ENCODE results near the gene UPK2.
"Not testable (repeated sequence)": the region's sequence is repeated elsewhere in the genome, so short reads cannot be mapped to it uniquely, and the experiment has no call there.

The UPK2 gene

GRCh38 chr11:118939404-118939915 lies 16.6 kb upstream of the UPK2 start:
- DNase-seq, result no peak

DNA sequence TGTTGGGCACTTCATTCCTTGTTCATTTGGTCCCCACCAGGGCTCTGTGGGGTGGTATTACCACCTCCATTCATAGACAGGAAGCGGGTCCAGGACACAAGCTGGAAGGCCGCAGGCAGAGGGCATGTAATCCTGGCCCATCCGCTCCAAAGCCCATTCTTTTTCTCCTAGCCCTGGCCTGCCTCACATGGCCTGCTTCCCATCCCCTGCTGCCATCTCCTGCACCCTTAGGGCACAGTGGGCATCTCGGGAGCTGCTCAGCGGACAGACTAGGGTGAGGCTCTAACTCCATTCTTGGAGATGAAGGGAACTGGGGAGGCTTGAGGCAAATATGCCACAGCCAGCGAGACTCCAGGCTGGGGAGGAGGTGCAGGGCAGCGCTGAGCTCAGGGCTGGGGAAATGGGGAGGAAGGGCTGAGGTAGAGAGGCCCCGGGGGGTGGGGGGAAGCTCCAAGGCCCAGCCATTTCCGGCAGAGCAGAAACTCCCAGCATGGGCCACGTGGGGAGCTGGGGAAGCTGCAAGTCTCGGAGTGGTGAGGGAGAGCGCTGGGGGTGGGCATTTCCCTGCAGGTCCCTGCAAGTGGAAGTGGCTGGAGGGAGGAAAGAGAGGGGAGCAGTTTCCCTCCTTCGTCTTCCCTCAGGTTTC lies 16.0 kb upstream of the UPK2 start:
- DNase-seq, result peak; percentile 29

DNA sequence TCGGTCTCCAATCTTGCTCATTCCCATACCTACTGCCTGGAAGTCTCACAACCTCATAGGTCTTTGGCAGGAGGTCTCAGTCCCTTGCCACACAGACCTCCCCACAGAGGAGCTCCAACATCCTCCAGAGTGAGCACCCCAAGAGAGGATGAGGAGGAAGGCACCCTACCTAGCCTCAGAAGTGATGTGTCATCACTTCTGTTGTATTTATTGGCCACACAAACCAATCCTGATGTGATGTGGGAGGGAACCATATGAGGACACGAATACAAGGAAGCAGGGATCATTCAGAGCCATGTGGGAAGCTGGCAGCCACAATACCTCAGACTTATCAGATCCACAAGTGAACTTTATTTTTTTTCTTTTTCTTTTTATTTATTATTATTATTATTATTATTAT lies 9.0 kb upstream of the UPK2 start:
- no peak for DNase-seq

DNA sequence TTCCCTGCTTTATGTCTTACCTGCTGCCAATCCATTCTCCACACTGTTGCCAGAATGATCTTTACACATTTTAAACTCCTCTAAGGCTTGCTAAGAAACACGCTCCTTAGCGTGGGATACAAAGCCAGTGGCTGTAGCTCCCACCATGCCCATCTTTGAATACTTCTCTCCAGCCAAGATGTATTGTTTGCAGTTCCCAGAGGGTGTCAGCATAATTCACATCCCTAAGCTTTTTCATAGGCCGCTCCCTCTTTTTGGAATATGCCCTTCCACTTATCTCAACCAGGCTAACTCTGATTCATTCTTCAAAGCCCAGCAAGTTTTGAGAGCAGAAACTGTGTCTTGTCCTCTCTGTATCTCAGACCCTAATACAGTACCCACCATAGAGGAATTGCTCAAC lies 8.1 kb upstream of the UPK2 start:
- DNase-seq, result no peak

- DNase-seq, result no peak
Observed at GRCh38 chr11:118953265-118953664, 2.8 kb upstream of the UPK2 start.

DNA sequence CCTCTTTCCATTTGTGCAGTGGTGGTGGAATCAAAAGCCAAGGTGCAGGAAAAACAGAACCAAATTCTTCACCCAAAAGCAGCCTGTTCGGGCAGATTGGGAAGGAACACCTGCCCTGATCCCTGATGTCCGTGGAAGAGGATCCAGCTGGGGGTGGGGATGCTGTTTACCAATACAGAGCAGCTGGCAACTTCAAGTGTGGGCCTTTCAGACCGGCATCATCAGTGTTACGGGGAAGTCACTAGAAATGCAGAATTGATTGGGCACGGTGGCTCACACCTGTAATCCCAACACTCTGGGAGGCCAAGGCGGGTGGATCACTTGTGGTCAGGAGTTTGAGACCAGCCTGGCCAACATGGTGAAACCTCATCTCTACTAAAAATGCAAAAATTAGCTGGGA lies 2.1 kb upstream of the UPK2 start:
- not testable (repeated sequence) for DNase-seq

- no peak for DNase-seq
Observed at GRCh38 chr11:118956847-118957469, 860 bp downstream of the UPK2 start.

DNA sequence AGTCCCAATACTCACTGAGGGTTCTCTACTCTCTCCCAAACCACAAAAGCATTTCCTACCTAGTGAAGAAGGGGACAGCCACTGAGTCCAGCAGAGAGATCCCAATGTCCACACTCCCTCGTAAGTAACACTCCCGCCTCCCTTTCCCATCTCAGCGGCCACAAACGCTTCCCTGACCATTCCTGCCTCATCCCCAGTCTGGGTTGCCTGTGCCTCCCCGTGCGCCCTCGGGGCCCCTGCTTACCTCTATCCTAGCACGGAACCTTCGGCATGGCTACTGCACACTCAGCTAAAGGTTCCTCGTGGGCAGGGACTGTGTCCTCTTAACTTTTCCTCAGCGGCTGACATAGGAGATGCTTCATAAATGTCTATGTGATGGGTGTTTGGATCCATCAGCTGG lies 1.5 kb downstream of the UPK2 start:
- no peak for DNase-seq

DNA sequence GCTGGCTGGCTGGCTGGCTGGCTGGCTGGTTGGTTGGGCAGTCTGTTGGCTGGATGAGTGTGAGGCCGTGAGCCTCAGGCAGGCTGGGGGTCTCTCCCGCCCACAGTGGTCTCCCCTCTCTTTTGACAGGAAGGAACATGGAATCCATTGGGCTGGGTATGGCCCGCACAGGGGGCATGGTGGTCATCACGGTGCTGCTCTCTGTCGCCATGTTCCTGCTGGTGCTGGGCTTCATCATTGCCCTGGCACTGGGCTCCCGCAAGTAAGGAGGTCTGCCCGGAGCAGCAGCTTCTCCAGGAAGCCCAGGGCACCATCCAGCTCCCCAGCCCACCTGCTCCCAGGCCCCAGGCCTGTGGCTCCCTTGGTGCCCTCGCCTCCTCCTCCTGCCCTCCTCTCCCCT lies 1.9 kb downstream of the UPK2 start:
- DNase-seq, result no peak

DNA sequence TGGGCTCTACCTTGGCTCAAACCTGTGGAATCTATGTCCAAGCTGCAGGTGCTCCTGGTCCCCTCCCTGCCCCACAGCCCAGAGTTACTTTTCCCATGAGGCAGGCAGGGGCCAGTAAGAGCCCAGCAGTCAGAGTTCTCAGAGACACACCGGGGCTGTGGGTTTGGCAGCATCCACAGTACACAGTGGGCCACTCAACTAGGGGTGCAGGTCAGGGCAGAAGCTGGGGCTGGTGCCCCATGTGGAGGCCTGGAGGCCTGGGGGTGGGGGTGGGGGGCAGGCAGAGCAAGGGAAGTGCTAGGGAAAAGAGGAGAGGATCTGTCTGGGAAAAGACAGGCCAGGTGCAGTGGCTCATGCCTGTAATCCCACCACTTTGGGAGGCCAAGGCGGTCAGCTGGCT lies 2.5 kb downstream of the UPK2 start:
- no peak for DNase-seq

DNA sequence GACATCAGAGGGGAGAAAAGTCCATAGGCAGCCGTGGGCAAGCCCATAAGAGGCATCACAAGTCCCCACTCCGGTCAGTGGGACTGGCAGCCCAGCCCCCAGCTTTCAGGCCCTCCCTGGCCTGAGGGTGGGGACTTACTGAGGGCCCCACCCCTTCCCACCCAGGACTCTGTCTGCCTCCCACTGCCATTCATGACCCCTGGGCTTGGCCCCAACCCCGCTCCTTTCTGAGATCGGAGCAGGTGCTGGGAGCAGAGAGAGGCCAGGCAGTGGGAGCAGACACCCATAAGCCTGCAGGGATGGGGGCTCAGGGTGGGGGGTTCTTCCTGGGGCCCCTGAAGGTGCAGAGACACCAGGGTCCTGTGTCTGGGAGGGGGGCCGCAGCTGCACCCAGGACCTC lies 5.1 kb downstream of the UPK2 start:
- DNase-seq, result no peak

- DNase-seq, result no peak
Observed at GRCh38 chr11:118961591-118961990, 5.5 kb downstream of the UPK2 start.

- not testable (repeated sequence) for DNase-seq
Observed at GRCh38 chr11:118969508-118969907, 13.4 kb downstream of the UPK2 start.

- no peak for DNase-seq
Observed at GRCh38 chr11:118971646-118972045, 15.5 kb downstream of the UPK2 start, which contains the start of gene FOXR1. Gene FOXR1, plus strand, starts transcription at chr11:118971761. Its CDS starts 171 bp downstream, at chr11:118971932.

DNA sequence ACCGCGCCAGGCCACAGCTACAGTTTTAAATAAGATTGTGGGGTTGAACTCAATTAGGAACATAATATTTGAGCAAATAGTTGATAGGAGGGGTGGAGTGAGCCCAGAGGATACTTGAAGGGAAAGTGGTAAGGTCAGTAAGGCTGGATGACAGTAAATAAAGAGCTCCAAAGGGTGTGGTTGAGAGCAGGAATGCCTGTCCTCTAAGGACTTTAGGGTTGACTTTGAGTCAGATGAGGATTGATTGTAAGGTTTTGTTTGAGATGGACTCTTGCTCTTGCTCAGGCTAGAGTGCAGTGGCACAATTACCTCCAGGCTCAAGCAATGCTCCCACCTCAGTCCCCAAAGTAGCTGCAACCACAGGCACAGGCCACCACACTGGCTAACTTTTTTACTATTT lies 17.9 kb downstream of the UPK2 start:
- DNase-seq, result no peak

DNA sequence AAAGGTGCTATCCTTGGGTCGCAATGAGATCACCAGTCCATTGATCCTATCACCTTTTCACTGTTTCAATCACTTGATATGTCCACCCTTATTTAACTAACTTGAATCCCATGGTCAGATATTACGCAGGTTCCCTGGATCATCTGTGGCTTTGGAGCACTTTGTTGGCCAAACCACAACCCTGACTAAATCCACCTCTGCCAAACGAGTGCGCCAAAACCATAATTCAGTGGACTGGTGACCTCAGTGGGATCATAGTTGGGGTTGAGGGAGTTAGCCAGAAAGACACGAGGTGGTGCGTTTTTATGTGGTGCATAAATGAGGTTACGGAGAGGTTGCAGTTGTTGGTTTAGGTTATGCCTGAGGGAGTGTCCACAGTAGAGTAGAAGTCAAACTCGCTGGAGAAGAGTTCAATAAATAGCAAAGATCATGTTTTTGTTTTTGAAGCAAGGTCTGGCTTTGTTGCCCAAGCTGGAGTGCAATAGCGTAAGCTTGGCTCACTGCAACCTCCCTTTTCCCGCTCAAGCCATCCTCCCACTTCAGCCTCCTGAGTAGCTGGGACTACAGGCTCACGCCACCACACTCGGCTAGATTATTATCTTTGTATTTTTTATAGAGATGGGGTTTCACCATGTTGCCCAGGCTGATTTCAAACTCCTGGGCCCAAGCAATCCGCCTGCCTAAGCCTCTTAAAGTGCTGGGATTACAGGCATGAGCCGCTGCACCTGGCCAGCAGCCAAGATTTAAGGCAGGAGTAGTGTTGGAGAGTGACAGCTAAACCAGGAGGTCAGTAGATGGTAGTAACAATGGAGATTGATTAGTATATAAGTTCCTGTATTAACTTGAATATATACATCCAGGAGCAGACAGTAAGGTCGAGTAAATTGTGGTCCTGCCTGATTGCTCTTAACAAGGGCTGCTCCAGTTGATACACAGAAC lies 19.9 kb downstream of the UPK2 start:
- no peak for DNase-seq

GRCh38 chr11:118979434-118979833 lies 23.3 kb downstream of the UPK2 start:
- no peak for DNase-seq

DNA sequence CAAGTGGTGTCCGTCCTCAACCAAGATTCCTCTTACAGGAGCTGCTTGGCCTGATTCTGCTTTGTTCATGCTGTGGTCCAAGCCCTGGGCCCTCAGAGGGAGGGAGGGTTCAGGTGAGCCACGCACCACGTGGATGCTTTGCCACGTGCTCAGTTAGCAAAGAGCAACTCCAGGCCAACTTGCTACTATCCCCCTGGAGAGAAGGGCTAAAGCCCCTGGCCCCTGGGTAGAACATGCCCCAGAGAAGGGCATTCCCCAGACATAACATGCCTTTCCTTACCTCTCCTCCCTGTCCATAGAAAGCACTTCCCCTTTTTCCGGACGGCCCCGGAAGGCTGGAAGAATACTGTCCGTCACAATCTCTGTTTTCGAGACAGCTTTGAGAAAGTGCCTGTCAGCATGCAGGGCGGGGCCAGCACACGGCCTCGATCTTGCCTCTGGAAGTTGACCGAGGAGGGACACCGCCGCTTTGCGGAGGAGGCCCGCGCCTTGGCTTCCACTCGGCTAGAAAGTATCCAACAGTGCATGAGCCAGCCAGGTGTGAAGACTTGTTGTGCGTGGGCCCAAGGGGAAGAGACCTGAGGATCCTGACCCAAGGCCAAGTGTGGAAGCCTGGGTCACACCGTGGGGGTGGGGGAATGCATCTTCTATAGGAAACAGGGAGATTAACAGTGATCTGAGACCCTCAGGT lies 24.2 kb downstream of the UPK2 start:
- no peak for DNase-seq

DNA sequence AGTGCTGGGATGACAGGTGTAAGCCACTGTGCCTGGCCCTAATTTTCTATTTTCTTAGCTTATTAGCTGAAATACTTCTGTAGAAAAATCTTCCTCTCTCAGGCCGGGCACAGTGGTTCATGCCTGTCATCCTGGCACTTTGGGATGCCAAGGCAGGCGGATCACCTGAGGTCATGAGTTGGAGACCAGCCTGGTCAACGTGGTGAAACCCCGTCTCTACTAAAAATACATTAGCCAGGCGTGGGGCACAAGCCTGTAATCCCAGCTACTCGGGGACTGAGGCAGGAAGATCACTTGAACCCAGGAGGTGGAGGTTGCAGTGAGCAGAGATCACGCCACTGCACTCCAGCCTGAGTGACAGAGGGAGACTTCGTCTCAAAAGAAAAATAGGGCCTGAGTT lies 28.2 kb downstream of the UPK2 start:
- DNase-seq, result not testable (repeated sequence)

DNA sequence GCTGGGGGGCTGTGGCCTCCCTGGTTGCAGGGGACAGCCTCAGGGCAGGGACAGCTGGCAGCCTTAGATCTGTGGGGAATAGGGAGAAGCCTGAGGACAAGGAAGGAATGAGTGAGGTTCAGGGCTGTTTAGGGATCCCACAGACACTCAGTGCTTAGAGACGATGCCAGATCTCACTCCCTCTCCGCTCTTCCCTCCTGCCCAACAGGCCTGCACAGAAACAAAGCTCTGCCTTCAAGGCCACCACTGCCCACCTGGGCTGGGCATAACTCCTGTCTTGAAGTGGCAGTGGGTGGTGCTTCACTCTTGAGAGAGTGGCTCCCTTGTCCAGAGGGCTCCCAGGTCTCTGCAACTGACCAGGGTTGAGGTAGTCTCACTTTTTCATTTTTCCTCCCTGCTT lies 28.7 kb downstream of the UPK2 start:
- no peak for DNase-seq

DNA sequence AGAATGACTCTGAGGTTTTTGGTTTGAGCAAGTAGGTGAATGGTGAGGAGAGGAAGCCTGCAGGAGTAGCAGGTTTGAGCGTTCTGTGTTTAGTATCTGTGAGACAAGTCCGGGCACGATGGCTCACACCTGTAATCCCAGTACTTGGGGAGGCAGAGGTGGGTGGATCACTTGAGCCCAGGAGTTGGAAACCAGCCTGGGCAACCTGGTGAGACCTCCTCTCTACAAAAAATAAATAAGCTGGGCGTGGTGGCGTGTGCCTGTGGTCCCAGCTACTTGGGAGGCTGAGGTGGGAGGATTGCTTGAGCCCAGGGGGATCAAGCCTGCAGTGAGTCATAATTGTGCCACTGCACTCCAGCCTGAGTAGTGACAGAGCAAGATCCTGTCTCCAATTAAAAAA lies 32.2 kb downstream of the UPK2 start:
- DNase-seq, result no peak

DNA sequence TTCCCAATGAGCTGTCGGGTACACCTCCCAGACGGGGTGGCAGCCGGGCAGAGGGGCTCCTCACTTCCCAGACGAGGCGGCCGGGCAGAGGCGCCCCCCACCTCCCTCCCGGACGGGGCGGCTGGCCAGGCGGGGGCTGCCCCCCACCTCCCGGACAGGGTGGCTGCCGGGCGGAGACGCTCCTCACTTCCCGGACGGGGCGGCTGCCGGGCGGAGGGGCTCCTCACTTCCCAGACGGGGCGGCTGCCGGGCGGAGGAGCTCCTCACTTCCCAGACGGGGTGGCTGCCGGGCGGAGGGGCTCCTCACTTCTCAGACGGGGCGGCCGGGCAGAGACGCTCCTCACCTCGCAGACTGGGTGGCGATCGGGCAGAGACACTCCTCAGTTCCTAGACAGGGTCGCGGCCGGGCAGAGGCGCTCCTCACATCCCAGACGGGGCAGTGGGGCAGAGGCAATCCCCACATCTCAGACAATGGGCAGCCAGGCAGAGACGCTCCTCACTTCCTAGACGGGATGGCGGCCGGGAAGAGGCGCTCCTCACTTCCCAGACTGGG lies 35.5 kb downstream of the UPK2 start:
- not testable (repeated sequence) for DNase-seq

Measured in CD4-positive, alpha-beta T cell treated with Interferon gamma for 1 hour (primary cell).